Hematopoietic multipotent progenitor cell (in vitro differentiated cells): ENCODE measurements around the gene MAST4. TPM values are rescaled to one million over a fixed set of nuclear protein-coding genes. Genes with fewer than 3 reads are reported as not detected.
A peak's percentile ranks its signal among the peaks of the same experiment; 100 is the strongest.

Experiments used
- DNase-seq, 3 donors: peaks; one replicate each; pipeline ENCODE4 v3.0.0-alpha.2; 2011 to 2015; ENCODE audit warnings: low read depth in 2 of 3, low spot score in 2 of 3
- total RNA-seq: library from RNA; depleted of rRNA; stranded (reverse); fragments of >200 nt; gene quantifications from one replicate; pipeline ENCODE4 v1.2.3, GENCODE V29; 2012

The MAST4 gene
- total RNA-seq, 1 donor, result 19.9 TPM

GRCh38 chr5:66864240-66864884 is 268.2 kb downstream of the MAST4 start:
- DNase-seq, result peak in 2 of 3 donors; percentile 22 to 62

- no peak for DNase-seq
These were observed 271.6 kb downstream of the MAST4 start for GRCh38 chr5:66867618-66868322.

DNA sequence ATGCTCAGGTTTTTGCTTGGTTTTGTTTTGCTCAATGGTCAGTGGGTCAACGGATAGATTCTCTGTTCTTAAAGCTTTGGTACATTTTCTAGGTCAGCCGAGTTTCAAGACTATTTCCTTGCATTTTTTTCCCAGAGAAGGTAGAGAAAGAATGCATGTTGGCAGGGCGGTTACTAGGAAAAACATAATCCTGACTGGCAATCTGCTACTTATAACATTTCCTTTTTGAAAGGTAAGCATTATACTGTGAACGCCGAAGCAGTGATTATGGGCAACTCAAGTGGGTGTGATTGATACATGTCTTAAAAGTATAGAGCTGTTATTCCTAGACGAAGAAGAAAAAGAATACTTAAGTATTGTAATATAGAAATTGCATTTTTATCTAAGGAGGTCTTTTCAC is 273.2 kb downstream of the MAST4 start:
- DNase-seq, result no peak

DNA sequence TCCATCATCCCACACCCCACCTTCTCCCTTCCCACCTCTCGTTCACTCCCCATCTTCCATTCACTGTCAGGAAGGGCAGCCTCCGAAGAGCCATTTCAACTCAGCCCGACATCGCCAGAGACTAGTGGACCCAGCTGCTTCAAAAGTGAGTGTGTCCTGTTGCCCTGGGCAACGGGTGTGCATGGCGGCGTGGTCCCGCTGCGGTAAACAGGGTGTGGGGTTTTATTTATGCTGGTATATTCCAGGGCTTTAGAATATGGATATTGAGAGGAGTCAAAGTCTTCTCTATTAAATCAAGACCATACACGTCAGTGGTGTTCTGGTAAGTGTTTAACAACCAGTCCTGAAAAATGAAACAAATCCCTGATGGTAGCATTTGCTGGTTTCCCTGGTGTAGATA is 274.5 kb downstream of the MAST4 start:
- DNase-seq, result no peak

DNA sequence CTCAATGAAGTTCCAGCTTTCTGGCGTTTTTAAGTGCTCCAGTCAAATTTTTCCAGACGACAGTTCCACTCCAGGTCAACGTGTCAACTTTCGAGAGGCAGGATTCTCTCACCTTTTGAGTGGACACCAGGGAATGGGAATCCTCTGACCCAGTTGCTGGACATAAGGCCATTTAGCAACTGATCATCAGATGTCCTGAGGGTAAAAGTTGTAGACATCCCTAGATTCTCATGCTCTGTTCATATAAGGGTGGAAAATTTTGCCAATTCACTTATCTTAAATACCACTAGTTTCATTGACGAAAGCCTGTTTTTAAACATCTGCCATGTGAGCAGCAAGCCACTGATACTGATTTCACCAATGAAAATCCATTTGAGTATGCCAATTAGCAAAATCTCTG is 275.5 kb downstream of the MAST4 start:
- DNase-seq, result no peak

- DNase-seq, result no peak
These were observed 276.6 kb downstream of the MAST4 start for GRCh38 chr5:66872736-66873331.

DNA sequence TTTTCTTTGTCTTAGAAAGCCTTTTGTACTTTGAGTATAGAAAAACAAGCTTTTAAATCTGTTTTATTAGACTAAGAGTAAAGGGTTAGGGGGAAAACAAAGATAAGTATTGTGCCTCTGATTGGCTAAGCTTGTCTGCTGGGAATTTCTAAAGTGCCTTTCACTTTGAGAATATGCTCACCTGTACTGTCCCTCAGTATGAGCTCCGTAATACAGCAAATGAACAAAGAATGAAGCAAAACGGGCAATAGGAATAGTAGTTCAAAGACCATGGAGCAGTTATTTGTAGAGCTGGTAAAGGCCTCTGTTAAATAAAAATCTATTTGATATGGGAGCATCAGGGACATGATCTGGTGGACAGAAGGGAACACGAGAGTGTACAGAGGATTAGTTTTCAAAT is 277.8 kb downstream of the MAST4 start:
- DNase-seq, result no peak

DNA sequence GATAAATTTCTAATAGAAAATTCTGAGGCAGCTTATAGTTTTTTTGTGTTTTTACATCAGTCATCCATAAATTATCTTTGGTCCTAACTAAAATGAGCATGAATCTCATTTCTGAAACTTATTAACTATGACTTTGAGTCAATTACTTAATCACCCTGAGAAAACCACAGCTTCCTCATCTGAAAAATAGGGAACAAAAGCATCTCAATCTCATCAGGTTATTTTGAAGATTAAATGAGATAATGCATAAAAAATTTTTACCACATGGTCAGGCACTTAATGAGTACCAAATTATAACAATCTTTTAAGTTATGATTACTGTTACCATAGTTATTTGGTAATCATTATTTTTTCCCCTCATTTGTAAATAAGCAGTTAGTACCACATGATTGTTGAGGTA is 279.1 kb downstream of the MAST4 start:
- peak in 1 of 3 donors; percentile 43 for DNase-seq

GRCh38 chr5:66876266-66876807 is 280.1 kb downstream of the MAST4 start:
- no peak for DNase-seq

DNA sequence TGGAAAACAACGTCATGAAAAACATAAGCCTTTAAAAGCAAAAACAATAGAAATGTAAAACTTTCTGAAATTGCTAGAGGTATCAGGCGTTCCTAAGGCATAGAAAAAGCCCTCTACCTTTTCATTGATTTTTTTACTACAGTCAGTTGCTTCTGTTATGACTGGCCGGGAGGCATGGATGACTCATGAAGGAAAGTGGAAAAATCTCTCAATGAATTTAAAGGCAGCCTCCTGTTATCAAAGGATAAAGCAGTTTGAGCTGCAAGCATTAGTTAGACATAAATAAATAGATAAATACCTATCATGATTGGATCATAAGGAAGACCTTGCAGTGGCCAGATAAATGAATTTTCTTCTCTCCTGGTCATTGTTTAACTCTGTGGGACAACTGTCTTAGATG is 281.6 kb downstream of the MAST4 start:
- DNase-seq, result no peak

DNA sequence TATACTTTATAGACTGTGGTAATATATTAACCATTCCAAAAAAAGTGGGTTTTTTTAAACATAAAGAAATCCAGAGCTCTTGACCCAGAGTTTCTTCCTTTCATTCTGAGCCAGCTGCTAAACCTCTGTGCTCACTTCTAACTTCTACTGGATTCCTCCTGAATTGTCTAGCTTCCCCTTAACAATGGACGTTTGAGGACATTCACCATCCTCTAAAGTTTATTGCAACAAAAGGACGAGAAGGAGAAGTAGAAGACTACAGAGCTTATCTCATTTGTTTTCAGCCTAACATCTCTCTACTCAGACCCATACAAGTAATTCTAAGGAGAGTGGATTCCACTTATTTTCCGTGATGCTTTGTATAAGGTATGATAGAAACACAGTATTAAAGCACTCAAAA is 284.2 kb downstream of the MAST4 start:
- no peak for DNase-seq

DNA sequence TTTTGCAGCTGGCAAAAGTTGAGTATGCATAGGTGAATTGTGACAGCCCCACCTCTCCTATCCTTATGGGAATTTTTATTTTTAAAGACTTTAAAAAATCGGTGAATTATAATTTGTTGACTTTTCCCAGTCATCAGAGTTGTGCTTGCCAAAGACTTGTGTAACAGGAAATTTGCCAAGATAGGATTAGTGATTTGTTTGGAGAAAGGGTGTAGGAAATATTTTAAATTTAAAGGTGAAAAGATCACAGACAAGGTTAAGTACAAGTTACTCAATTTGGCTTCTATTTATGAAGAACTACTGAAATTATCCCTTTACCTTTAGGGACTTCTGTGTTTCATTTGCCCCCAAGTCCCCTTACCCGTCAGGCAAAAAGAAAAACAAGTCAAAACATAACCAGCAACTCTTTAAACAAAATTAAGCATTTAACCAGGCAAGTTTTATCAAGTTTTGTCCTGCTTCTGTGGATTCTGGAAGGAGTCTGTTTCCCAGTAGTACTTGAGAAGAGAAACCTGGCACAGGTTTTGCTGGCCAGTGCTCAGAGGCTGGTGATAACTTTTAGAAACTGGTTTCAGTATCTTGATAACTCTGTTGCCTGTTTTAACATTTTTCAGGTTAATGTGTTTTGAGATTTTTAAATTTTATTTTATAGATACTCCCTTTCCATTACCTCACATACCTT is 285.4 kb downstream of the MAST4 start:
- DNase-seq, result no peak

- no peak for DNase-seq
These were observed 286.5 kb downstream of the MAST4 start for GRCh38 chr5:66882606-66883227.

DNA sequence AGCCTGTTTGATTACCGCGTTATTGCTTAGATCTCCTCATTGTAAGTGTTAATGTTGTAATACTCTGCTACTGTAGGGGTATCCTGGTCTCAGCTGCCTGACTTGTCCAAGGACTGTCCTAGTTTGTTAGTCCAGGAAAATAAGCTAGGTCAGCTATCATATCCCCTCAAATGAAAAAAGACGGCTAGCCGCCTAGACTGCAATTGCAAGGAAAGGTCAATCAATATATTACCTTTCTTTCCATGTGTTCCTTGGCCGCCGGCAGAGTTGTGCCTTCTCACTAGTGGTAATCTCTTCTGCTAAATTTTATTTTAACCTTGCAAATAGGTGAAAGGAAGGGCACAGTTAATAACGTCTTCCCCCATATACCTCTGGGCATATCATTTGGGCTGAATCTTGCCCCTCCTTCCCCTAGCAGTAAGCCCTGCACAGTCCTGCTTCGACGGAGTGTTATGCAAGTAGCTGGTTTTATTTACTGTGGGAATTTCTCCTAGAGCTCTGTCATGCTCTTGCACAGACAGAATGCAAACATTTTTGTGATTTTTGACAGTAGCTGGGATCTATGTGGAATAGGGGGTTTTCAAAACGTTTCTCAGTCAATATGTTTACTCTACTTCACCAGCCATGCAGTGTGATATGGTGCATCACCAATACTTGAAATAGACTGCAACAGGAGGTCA is 288.5 kb downstream of the MAST4 start:
- no peak for DNase-seq

GRCh38 chr5:66886941-66887340 is 290.7 kb downstream of the MAST4 start:
- DNase-seq, result no peak

DNA sequence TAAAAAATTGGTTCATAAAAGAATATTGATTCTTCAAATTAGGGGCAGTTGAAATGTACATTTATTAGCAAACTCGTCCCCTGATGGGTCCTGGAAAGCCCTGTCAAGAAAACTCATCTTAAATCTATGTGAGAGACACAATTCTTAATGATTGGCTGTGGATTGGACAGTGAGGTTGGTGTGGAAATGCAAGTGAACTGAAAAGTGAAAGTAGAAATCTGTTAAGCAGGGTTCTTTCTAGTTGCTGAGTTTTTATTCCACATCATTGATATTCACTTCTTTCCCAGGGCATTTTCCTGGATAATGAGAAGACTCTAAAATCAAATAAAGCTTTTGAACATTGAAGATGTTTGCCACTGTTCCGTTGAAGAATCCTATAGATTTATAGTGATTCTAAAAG is 292.4 kb downstream of the MAST4 start:
- peak in 1 of 3 donors; percentile 5 for DNase-seq

DNA sequence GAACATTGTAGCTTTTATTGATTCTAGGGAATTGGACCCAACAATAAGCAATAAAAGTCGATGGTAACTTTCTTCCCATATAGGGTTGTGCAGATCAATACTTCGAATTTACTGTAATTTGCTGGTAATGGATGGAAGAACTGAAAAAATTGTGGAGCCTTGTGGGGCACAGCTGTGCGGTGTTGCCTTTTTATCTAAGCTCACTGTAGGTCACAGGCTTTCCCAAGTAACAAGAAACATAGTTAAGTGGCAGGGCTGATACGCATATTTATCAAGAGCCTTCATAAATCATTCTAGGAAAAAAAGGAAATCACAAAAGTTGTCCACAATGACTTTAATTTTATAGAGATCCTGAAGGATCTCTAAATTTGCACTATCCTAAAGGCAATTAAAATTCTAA is 292.9 kb downstream of the MAST4 start:
- no peak for DNase-seq

GRCh38 chr5:66889524-66889923 is 293.3 kb downstream of the MAST4 start:
- DNase-seq, result no peak

- no peak for DNase-seq
These were observed 295.2 kb downstream of the MAST4 start for GRCh38 chr5:66891184-66891925.

DNA sequence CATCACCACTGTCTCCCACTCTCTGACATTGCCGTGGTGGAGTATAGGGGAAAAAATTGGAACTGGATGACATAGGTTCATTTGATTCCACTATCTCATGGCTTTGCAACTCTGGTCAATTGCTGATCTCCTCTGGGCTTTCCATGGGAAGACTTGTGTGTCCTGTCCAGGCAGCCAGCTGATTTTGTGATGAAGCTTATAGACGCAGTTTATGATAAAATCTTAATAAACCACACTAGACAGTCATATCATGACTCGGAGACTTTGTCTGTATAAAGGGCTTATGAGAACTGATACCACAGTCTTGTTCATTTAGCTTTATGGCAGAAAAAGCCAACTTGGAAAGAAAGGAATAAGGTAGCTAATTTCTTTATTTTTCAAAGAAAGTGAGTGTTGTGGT is 296.5 kb downstream of the MAST4 start:
- no peak for DNase-seq
